GM23338 (cell line): Measurements from ENCODE around the gene TBC1D16. TPM values are rescaled to one million over a fixed set of nuclear protein-coding genes. Genes with fewer than 3 reads are reported as not detected.

ENCODE experiments used
- ATAC-seq: fragments of 200-7000 bp; cut with Tn5 transposase; 3 replicates; pipeline ENCODE4 v1.9.1; 2020
- DNase-seq: peaks from one replicate; pipeline ENCODE4 v3.0.0-alpha.2; 2015; ENCODE audit warnings: low spot score
- H2AFZ ChIP-seq: fragments of 200-600 bp; sonication (generic); 2 replicates; pipeline ENCODE4 v1.8.0; 2016; ENCODE audit warnings: antibody characterized with exemption, mild to moderate bottlenecking, moderate library complexity
- H3F3A ChIP-seq: fragments of 200-600 bp; sonication (generic); replicated peaks from 2 replicates; pipeline ENCODE4 v1.8.0; 2017; ENCODE audit warnings: antibody characterized with exemption, mixed run types, low read depth
- H3K27ac ChIP-seq: fragments of 200-600 bp; sonication (generic); 2 replicates; pipeline ENCODE4 v1.6.1; 2016; ENCODE audit warnings: low read depth
- H3K27me3 ChIP-seq: fragments of 200-600 bp; sonication (generic); 2 replicates; pipeline ENCODE4 v1.8.0; 2016; ENCODE audit warnings: mild to moderate bottlenecking, mixed run types, moderate library complexity; ENCODE audit not compliant: insufficient read depth
- H3K36me3 ChIP-seq: fragments of 200-600 bp; sonication (generic); 2 replicates; pipeline ENCODE4 v1.8.0; 2016; ENCODE audit warnings: mild to moderate bottlenecking; ENCODE audit not compliant: insufficient read depth
- H3K4me1 ChIP-seq: fragments of 200-600 bp; sonication (generic); 2 replicates; pipeline ENCODE4 v1.8.0; 2016; ENCODE audit warnings: mild to moderate bottlenecking, moderate library complexity; ENCODE audit not compliant: insufficient read depth
- H3K4me2 ChIP-seq: fragments of 200-600 bp; sonication (generic); 2 replicates; pipeline ENCODE4 v1.7.1; 2017; ENCODE audit warnings: mixed run types
- H3K4me3 ChIP-seq: fragments of 200-600 bp; sonication (generic); 2 replicates; pipeline ENCODE4 v1.6.1; 2016; ENCODE audit warnings: mixed run types
- H3K79me2 ChIP-seq: fragments of 200-600 bp; sonication (generic); replicated peaks from 2 replicates; pipeline ENCODE4 v1.8.0; 2017; ENCODE audit warnings: mild to moderate bottlenecking; ENCODE audit not compliant: insufficient read depth
- H3K9me2 ChIP-seq: fragments of 200-600 bp; sonication (generic); 2 replicates; pipeline ENCODE4 v1.8.0; 2017; ENCODE audit not compliant: insufficient read depth
- H4K20me1 ChIP-seq: fragments of 200-600 bp; sonication (generic); replicated peaks from 2 replicates; pipeline ENCODE4 v1.8.0; 2017; ENCODE audit warnings: mild to moderate bottlenecking; ENCODE audit not compliant: insufficient read depth
- H3K27ac Mint-ChIP-seq: 2 replicates; pipeline ENCODE4 v1.8.0; 2020; ENCODE audit warnings: inconsistent platforms, mild to moderate bottlenecking, moderate library complexity, mixed read lengths
- H3K27me3 Mint-ChIP-seq: 3 replicates; pipeline ENCODE4 v1.8.0; 2022; ENCODE audit warnings: low read depth, mild to moderate bottlenecking, moderate library complexity, mixed read lengths, inconsistent platforms; ENCODE audit not compliant: insufficient read depth, poor library complexity
- H3K36me3 Mint-ChIP-seq: 3 replicates; pipeline ENCODE4 v1.8.0; 2021; ENCODE audit warnings: low read depth, mild to moderate bottlenecking, inconsistent platforms, moderate library complexity, mixed read lengths
- H3K4me1 Mint-ChIP-seq: 3 replicates; pipeline ENCODE4 v1.8.0; 2020; ENCODE audit warnings: mild to moderate bottlenecking, inconsistent platforms, mixed read lengths
- H3K4me3 Mint-ChIP-seq: 3 replicates; pipeline ENCODE4 v1.8.0; 2021; ENCODE audit warnings: moderate library complexity, mild to moderate bottlenecking, inconsistent platforms, mixed read lengths
- H3K9me3 Mint-ChIP-seq: 3 replicates; pipeline ENCODE4 v1.8.0; 2020; ENCODE audit warnings: moderate library complexity, mild to moderate bottlenecking, inconsistent platforms, mixed read lengths
- CREB1 ChIP-seq: fragments of 250-450 bp; sonication (Bioruptor Pico); IDR thresholded peaks from 2 replicates; pipeline ENCODE4 v1.5.0; 2020; ENCODE audit warnings: low read depth, mild to moderate bottlenecking, moderate library complexity
- CTCF ChIP-seq, 2 experiments: fragments of 200-600 bp in 1 of 2; sonication (generic) in 1 of 2; conservative IDR thresholded peaks; 2 replicates each; pipeline versions ENCODE4 v1.5.1 to v1.6.1; 2016 to 2017; ENCODE audit warnings: antibody characterized with exemption in 2 of 2, low read depth in 2 of 2, mild to moderate bottlenecking in 2 of 2, moderate library complexity in 1 of 2
- ETS1 ChIP-seq: IDR thresholded peaks from 2 replicates; pipeline ENCODE4 v1.6.1; 2016; ENCODE audit warnings: antibody characterized with exemption
- EZH2 ChIP-seq: fragments of 200-600 bp; sonication (generic); IDR thresholded peaks from one replicate; pipeline ENCODE4 v1.8.0; 2017; ENCODE audit warnings: antibody characterized with exemption, mild to moderate bottlenecking, low read depth; ENCODE audit not compliant: unreplicated experiment
- EZH2phosphoT487 ChIP-seq: fragments of 200-600 bp; sonication (generic); IDR thresholded peaks from one replicate; pipeline ENCODE4 v1.8.1; 2018; ENCODE audit warnings: antibody characterized with exemption; ENCODE audit not compliant: unreplicated experiment
- JUNB ChIP-seq: IDR thresholded peaks from one replicate; pipeline ENCODE4 v1.6.1; 2016; ENCODE audit warnings: antibody characterized with exemption; ENCODE audit not compliant: unreplicated experiment
- NANOG ChIP-seq: IDR thresholded peaks from 2 replicates; pipeline ENCODE4 v1.6.1; 2016; ENCODE audit warnings: antibody characterized with exemption, borderline replicate concordance
- POLR2AphosphoS5 ChIP-seq: IDR thresholded peaks from 2 replicates; pipeline ENCODE4 v1.6.1; 2016; ENCODE audit warnings: antibody characterized with exemption, low read depth
- REST ChIP-seq: IDR thresholded peaks from one replicate; pipeline ENCODE4 v1.6.1; 2018; ENCODE audit warnings: antibody characterized with exemption; ENCODE audit not compliant: unreplicated experiment
- STAT1 ChIP-seq: IDR thresholded peaks from one replicate; pipeline ENCODE4 v1.6.1; 2016; ENCODE audit warnings: antibody characterized with exemption; ENCODE audit not compliant: unreplicated experiment
- ZNF114 ChIP-seq: fragments of 250-450 bp; sonication (Bioruptor Pico); IDR thresholded peaks from 2 replicates; pipeline ENCODE4 v1.5.0; 2020; ENCODE audit warnings: mild to moderate bottlenecking, moderate library complexity
- ZNF331 ChIP-seq: fragments of 250-450 bp; sonication (Bioruptor Pico); IDR thresholded peaks from 2 replicates; pipeline ENCODE4 v1.5.0; 2020; ENCODE audit warnings: low read depth, mild to moderate bottlenecking, moderate library complexity
- ZNF462 ChIP-seq: fragments of 250-450 bp; sonication (Bioruptor Pico); IDR thresholded peaks from 2 replicates; pipeline ENCODE4 v1.5.0; 2020; ENCODE audit warnings: mild to moderate bottlenecking, moderate library complexity
- polyA plus RNA-seq: library from polyadenylated mRNA; unstranded; fragments of >200 nt; fragmentation: Nextera tagmentation; extraction: Ambion mirVana; gene quantifications from 2 replicates; pipeline ENCODE4 v1.2.1, GENCODE V29; 2016
- total RNA-seq: library from RNA; depleted of rRNA; stranded (reverse); fragments of >200 nt; shearing (Covaris generic); gene quantifications from 2 replicates; pipeline ENCODE4 v1.2.3, GENCODE V29; 2014

Gene TBC1D16
- total and polyA plus RNA-seq, 2 experiments from 2014 or later: 16.7 to 104 TPM

- H3K36me3 Mint-ChIP-seq: no peaks in the 10 kb centered on the region
These were observed 108.5 kb downstream of the TBC1D16 start for GRCh38 chr17:79927136-79927661.

More at GRCh38 chr17:79927136-79927661, 108.5 kb downstream of the TBC1D16 start:
- H3K27me3 Mint-ChIP-seq: peaks cover 31% of the 10 kb centered on the region
- no peak for TF ChIP-seq ZNF462 (CRISPR knock-in tag)
- no peak for TF ChIP-seq STAT1
- no peak for TF ChIP-seq NANOG
- no peak for TF ChIP-seq ZNF114 (CRISPR knock-in tag)
- TF ChIP-seq ZNF331: no peak
- TF ChIP-seq ETS1: no peak
- TF ChIP-seq JUNB: no peak
- TF ChIP-seq POLR2AphosphoS5: no peak
- TF ChIP-seq CTCF (conservative IDR thresholded peaks at IDR 0.05; ENCODE audit: low read depth in 2 of 2): no peak
- no peak for TF ChIP-seq EZH2phosphoT487
- TF ChIP-seq EZH2: no peak
- no peak for TF ChIP-seq CREB1 (CRISPR knock-in tag)
- TF ChIP-seq REST: no peak
- no peak overlapping the region for H3K27ac ChIP-seq
- no peak overlapping the region for H3K4me2 ChIP-seq
- ATAC-seq (no peak), DNase-seq (no peak)
- peaks cover 8% of the 10 kb centered on the region; the same call in 1 of the 2 replicates for H3F3A ChIP-seq
- peaks cover 16% of the 10 kb centered on the region for H3K4me1 ChIP-seq
- H3K4me3 Mint-ChIP-seq: no peak overlapping the region
- no peaks in the 10 kb centered on the region for H4K20me1 ChIP-seq
- H3K9me3 Mint-ChIP-seq: no peaks in the 10 kb centered on the region
- H3K27ac Mint-ChIP-seq: no peak overlapping the region
- no peaks in the 10 kb centered on the region for H3K36me3 ChIP-seq
- peaks cover 26% of the 10 kb centered on the region for H3K4me1 Mint-ChIP-seq
- peaks cover 10% of the 10 kb centered on the region; the same call in 1 of the 2 replicates for H3K27me3 ChIP-seq
- no peak overlapping the region for H2AFZ ChIP-seq
- H3K79me2 ChIP-seq: no peaks in the 10 kb centered on the region
- H3K9me2 ChIP-seq: 0 out of 2 replicates have a peak, but pooled peaks cover under 1% of the 10 kb centered on the region
- H3K4me3 ChIP-seq: no peak overlapping the region
